Measurements from ENCODE around the gene BTLA. TPM values are rescaled to one million over a fixed set of nuclear protein-coding genes. Genes with fewer than 3 reads are reported as not detected.
"Not testable (repeated sequence)": the region's sequence is repeated elsewhere in the genome, so short reads cannot be mapped to it uniquely, and the experiment has no call there.

The BTLA gene
- total RNA-seq, 1 donor from 2014 or later, result not detected

DNA sequence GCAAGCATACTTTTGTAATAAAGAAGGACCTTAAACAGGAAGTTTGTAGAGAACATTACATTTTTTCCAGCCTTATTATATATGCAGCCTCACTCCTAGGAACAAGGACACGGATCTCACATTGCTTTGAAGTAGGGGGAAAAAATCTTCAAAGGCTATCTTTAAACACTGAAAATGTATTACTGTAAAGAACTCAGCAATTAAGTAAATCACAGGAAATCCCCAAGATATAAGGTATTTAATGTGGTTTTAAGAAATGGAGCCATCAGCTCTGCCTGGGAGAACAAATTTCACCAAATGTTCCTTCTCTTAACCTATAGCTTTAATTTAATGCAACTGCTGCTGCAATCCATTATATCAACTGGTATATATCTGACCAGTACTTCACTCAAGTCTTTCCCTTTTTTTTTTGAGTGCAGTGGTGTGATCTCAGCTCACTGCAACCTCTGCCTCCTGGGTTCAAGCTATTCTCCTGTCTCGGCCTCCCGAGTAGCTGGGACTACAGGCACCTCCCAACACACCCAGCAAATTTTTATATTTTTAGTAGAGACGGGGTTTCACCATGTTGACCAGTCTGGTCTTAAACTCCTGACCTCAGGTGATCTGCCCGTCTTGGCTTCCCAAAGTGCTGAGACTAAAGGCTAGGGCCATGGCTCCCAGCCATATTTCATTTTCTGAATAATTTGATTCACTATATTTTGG is 2.8 kb downstream of the BTLA start:
- DNase-seq (ENCODE audit: low read depth) (no peak), FAIRE-seq (no peak)
- Histone ChIP-seq H3K4me3 (ENCODE audit: low read depth, low read length) (no peak overlapping the region), H3K36me3 (ENCODE audit: control insufficient read depth, insufficient read depth, low read length) (no peaks in the 10 kb centered on the region), H3K27me3 (ENCODE audit: control insufficient read depth, insufficient read depth, low read length) (no peaks in the 10 kb centered on the region)
- TF ChIP-seq, protein P1, sequence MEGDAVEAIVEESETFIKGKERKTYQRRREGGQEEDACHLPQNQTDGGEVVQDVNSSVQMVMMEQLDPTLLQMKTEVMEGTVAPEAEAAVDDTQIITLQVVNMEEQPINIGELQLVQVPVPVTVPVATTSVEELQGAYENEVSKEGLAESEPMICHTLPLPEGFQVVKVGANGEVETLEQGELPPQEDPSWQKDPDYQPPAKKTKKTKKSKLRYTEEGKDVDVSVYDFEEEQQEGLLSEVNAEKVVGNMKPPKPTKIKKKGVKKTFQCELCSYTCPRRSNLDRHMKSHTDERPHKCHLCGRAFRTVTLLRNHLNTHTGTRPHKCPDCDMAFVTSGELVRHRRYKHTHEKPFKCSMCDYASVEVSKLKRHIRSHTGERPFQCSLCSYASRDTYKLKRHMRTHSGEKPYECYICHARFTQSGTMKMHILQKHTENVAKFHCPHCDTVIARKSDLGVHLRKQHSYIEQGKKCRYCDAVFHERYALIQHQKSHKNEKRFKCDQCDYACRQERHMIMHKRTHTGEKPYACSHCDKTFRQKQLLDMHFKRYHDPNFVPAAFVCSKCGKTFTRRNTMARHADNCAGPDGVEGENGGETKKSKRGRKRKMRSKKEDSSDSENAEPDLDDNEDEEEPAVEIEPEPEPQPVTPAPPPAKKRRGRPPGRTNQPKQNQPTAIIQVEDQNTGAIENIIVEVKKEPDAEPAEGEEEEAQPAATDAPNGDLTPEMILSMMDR (IDR thresholded peaks at IDR 0.05; ENCODE audit: insufficient read depth, low read length, severe bottlenecking), result no peak

DNA sequence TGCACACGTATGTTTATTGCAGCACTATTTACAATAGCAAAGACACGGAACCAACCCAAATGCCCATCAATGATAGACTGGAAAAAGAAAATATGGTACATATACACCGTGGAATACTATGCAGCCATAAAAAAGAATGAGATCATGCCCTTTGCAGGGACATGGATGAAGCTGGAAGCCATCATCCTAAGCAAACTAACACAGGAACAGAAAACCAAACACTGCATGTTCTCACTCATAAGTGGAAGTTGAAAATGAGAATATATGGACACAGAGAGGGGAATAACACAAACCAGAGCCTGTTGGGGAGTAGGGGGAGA is 4.9 kb downstream of the BTLA start:
- H3K4me3 ChIP-seq (ENCODE audit: low read depth, low read length); H3K36me3 ChIP-seq (ENCODE audit: control insufficient read depth, insufficient read depth, low read length); H3K27me3 ChIP-seq (ENCODE audit: control insufficient read depth, insufficient read depth, low read length); DNase-seq (ENCODE audit: low read depth); FAIRE-seq: not testable (repeated sequence)

DNA sequence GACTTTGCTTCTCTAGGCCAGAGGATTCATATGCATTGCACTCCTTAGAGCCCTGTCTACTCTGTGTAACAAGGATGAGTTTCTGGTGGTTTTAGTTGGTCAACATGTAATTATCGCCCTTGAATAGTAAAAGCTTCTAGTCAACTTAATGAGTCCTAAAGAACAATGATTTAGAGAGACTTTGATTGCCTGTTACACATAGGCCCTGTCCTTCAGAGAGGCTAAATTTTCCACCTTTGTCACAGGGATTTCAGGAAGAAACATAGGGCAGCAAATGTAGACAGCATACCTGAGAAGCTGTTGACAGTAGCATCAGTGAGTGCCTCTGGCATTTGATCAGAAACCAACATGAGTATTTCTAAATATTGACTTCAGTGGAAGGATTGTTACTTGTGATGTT is 7.1 kb downstream of the BTLA start:
- FAIRE-seq, result no peak

DNA sequence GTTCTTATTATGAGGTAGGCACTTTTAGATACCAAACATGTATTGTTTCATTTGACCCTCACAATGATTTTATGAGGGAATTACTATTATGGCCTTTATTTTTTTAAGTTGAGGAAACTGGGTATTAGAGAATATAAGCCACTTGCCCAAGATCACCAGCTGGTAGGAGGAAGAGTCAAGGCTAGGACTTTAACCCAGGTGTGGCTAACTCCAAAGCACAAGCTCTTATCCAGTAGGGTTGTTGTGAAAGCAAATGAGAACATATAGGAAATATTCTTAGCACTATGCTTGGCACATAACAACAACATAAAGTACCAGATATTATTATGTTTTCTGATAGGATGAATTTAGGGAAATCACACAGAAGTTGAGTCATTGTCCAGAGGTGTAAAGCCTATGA is 7.9 kb downstream of the BTLA start:
- DNase-seq (ENCODE audit: low read depth), result no peak
- no peak for FAIRE-seq
- TF ChIP-seq, protein P1 (IDR thresholded peaks at IDR 0.05; ENCODE audit: insufficient read depth, low read length, severe bottlenecking), result no peak
- Histone ChIP-seq H3K4me3 (ENCODE audit: low read depth, low read length) (no peak overlapping the region), H3K36me3 (ENCODE audit: control insufficient read depth, insufficient read depth, low read length) (no peaks in the 10 kb centered on the region), H3K27me3 (ENCODE audit: control insufficient read depth, insufficient read depth, low read length) (no peaks in the 10 kb centered on the region)

More for the DNA sequence above, 7.1 kb downstream of the BTLA start:
- H3K27me3 ChIP-seq (ENCODE audit: control insufficient read depth, insufficient read depth, low read length), result no peaks in the 10 kb centered on the region
- no peaks in the 10 kb centered on the region for H3K36me3 ChIP-seq (ENCODE audit: control insufficient read depth, insufficient read depth, low read length)
- TF ChIP-seq, protein P1 (IDR thresholded peaks at IDR 0.05; ENCODE audit: insufficient read depth, low read length, severe bottlenecking), result no peak
- DNase-seq (ENCODE audit: low read depth), result no peak
- H3K4me3 ChIP-seq (ENCODE audit: low read depth, low read length), result no peak overlapping the region

DNA sequence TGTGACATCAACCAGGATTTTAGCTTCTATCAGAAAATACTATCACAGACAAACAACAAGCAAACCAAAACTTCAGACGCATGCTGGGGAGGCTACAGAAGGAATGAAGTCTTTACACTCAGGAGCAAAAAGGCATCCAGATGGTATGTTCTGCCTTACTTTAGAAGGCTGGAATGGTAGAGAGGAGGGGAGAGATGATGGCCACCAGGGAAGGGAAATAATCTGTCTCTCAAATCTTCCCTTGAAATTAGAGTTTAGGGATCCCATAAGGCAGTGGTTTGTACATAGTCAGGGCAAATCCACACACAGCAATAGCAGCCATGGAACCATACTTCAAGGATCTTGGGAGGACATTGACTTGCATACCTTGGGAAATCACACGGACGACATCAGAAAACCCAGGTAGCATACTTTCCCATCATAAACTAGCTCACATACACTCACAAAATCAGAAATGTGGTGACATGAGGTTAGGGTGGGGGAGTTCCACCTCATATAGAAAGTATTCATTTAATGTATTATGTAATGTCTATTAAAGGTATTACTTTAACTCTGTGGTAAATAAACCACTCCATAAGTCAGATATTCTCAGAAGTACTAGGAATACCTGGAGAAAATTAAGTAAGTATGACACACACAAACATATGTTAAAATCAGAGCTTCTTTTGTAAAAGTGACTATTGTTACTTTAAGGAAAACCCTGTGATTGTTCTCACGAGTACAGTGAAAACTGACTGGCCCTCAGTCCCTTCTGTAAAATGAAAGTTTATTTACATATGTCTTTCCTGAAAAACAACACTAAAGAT is 9.4 kb downstream of the BTLA start:
- DNase-seq (ENCODE audit: low read depth) (no peak), FAIRE-seq (no peak)
- TF ChIP-seq, protein P1 (IDR thresholded peaks at IDR 0.05; ENCODE audit: insufficient read depth, low read length, severe bottlenecking), result no peak
- H3K27me3 ChIP-seq (ENCODE audit: control insufficient read depth, insufficient read depth, low read length), result no peaks in the 10 kb centered on the region
- no peak overlapping the region for H3K4me3 ChIP-seq (ENCODE audit: low read depth, low read length)
- H3K36me3 ChIP-seq (ENCODE audit: control insufficient read depth, insufficient read depth, low read length), result no peaks in the 10 kb centered on the region

DNA sequence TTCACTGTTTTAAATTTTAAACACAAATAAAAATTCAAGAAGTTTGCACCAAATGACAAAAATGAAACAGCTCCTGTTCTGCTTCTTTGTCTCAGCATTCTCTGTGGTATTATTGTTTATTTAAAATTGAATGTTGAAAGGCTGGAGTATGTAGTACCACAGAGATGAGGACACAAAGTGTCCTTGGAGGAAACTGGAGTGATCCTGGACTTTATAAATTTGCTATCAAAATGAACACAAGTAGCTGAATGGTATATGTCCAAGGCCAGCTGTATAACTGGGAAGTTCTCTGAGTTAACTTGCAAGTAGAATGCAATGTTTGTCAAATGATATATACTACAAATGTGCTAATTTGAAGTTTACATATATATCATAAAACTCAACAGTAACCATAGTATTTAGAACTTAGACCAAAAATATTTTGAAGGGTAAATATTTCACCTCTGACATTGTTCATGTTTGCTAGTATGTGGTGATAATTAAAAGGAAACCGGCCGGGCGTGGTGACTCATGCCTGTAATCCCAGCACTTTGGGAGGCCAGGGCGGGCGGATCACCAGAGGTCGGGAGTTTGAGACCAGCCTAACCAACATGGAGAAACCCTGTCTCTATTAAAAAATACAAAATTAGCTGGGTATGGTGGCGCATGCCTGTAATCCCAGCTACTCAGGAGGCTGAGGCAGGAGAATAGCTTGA is 12.3 kb downstream of the BTLA start:
- TF ChIP-seq, protein P1 (IDR thresholded peaks at IDR 0.05; ENCODE audit: insufficient read depth, low read length, severe bottlenecking), result no peak
- FAIRE-seq, result no peak
- no peak for DNase-seq (ENCODE audit: low read depth)
- Histone ChIP-seq H3K36me3 (ENCODE audit: control insufficient read depth, insufficient read depth, low read length) (no peaks in the 10 kb centered on the region), H3K27me3 (ENCODE audit: control insufficient read depth, insufficient read depth, low read length) (no peaks in the 10 kb centered on the region), H3K4me3 (ENCODE audit: low read depth, low read length) (no peak overlapping the region)

Measured in bronchial epithelial cell (primary cell).